ENCODE results near the gene RDH8.

Gene RDH8, protein sequence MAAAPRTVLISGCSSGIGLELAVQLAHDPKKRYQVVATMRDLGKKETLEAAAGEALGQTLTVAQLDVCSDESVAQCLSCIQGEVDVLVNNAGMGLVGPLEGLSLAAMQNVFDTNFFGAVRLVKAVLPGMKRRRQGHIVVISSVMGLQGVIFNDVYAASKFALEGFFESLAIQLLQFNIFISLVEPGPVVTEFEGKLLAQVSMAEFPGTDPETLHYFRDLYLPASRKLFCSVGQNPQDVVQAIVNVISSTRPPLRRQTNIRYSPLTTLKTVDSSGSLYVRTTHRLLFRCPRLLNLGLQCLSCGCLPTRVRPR

DNA sequence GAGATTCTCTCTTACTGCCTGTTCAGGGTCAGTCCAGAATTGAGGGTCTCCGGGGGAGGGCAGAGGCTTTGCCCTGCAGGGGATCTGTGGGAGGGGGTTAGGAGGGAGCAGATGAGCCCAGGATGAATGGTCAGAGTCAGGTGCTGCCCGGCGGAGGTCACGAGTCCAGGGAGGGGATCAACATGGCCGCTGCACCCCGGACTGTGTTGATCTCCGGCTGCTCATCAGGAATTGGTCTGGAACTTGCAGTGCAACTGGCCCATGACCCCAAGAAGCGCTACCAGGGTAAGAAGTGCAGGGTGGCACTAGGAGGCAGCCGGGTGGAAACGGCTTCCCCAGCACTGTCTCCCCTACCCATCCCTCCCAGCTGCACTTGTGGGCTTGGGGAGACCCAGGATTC lies at the start of gene RDH8:
Gene RDH8 (plus strand): TSS at position 168 of the 400 bp plus-strand sequence. CDS start 15 bp downstream, at position 183.
- no peak for DNase-seq

DNA sequence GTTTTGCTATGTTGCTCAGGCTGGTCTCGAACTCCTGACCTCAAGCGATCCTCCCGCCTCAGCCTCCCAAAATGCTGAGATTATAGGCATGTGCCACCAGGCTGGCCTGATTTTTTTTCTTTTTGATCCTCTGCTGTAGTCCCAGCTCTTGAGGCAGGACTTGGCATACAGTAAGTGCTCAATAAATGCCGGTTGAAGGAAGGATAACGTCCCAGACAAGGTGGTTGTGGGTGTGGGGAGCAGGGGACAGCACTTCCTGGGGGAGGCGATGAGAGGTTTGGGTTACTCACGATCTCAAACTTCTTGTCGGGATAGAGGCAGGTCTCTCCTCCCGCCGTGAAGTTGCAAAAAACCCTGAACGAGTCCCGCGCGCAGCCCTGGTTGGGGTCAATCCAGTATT lies 47.3 kb upstream of the RDH8 start:
- DNase-seq = no peak

DNA sequence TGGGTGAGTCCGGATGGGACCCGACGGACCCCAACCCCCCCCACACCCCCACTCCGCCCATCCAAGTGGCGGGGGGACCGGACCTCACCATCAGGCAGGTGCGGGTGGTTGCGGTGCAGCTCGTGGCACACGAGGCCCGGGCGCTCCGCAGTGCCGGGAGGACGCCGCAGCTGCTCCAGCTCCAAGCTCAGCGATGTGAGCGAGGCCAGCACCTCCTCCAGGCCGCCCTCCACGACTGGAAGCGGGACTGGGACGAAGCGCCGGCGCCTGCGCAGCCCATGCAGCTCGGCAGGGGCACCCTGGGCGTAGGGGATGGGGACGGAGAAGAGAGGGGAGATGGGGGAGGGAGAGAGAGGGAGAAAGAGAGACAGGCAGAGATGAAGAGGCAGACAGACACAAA lies 46.8 kb upstream of the RDH8 start:
- DNase-seq = no peak

DNA sequence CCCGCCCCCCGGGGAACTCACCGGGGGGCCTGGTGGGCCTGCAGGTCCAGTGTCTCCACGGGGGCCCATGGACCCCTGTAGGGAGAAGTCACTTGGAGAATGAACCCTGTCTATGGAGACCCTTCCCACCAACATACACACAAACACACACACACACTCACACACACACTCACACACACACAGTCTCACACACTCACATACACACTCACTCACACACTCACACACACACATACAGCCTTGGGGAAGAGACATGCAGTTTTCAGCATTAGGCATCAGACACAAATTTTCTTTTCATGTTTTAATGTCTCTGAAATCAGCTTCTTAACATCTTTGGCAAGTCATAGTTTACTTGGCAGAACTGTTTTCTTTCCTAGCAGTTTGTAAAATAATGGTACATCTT lies 46.0 kb upstream of the RDH8 start:
- DNase-seq = no peak

DNA sequence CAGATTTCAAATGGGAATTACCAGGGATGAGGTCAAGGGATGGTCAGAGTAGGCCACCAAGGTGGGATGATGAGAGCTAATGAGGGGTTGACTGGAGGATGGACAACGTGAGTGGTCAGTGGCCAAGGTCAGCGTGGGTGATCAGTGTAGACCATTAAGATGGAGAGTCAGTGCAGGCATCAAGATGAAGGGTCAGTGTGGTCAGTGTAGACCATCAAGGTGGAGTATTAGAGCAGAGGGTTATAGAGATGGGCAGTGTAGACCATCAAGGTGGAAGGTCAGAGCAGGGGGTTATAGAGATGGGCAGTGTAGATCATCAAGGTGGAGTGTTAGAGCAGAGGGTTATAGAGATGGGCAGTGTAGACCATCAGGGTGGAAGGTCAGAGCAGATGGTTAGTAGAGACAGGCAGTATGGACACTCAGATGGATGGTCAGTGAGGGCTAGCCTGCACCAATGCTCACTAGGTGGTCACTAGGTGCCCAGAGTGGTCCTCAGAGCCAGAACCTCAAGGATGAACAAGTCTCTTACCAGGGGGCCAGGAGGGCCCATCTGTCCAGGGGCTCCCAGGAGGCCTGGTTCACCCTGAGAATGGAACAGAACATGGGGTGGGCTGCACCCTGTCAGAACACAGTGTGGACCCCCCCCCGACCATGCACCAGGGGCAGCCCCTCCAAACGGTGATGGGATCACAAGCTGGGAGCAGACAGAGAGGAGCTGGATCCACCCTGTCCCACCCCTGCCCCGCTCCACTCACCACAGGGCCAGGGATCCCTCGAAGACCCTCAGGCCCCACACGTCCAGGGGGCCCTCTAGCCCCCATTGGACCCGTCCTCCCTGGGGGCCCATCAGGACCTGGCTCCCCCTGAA lies 44.2 kb upstream of the RDH8 start:
- DNase-seq = no peak

DNA sequence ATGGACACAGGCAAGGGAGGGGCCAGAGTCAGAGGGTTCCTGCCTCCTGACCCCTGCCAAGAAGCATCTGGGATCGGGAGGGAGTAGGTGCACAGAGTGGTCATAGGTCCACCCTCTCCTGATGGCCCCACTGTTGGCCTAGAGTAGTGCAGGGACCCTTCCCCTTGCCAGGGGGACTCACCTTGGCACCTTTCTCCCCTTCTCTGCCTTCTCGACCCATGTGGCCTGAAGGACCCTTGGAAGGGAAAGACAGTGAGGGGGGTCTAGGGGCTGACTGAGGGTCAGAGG lies 43.7 kb upstream of the RDH8 start:
- no peak for DNase-seq

DNA sequence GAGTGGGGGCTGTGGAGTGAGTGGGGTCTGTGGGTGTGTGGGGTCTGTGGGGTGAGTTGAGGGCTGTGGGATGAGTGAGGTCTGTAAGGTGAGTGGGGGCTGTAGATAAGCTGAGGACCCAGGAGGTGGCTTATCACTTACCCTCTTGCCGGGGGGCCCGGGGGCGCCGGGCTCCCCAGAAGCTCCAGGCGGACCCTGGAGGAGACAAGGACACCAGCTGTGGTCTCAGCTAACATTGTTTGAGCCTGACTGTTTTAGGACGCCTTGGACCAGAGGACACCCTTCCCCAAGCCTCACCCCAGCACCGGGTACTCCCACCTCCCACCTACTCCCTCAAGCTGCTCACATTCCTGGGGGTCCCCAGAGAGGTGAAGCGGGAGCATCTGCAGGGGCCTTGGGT lies 42.8 kb upstream of the RDH8 start:
- DNase-seq = no peak

DNA sequence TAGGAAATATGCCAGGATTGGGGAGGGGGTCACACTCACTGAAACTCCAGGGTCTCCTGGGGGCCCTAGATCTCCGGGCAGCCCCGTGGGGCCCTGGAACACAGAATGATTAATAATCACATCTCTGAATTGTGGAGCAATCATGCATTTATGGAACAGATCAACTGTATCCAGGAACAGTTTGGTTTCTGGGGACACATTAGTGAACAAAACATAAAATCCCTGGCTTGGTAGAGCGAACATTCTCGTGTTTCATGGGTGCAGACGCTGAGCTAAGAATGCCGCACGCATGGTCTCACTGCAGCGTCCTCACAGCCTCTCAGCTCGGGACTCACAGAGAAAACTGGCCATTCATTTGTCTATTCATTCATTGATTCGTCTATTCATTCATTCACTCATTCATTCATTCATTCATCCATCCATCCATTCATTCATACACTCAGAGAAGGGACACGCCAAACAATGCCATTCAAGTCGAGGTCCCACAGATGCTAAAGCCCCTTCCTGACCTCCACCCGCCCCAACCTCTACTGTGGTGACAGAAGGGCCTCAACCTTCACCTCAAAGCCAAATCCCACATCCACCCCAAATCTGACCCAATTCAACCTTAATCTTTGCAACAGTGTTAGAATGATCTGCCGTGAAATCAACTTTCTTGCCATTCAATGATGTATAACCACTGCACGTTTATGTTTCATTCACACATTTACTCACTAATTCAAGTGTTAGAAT lies 42.0 kb upstream of the RDH8 start:
- no peak for DNase-seq

DNA sequence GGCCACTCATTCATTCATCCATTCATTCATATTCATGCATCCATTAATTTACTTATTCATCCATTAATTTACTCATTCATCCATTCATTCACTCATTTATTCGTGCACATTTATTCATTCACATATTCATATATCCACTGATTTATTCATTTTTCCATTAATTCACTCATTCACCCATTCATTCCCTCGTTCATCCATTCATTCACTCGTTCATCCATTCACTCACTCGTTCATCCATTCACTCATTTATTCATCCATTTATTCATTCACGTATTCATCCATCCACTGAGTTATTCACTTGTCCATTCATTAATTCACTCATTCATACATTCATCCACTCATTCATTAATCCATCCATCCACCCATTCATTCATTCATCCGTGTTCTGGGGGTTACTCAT lies 41.2 kb upstream of the RDH8 start:
- no peak for DNase-seq

DNA sequence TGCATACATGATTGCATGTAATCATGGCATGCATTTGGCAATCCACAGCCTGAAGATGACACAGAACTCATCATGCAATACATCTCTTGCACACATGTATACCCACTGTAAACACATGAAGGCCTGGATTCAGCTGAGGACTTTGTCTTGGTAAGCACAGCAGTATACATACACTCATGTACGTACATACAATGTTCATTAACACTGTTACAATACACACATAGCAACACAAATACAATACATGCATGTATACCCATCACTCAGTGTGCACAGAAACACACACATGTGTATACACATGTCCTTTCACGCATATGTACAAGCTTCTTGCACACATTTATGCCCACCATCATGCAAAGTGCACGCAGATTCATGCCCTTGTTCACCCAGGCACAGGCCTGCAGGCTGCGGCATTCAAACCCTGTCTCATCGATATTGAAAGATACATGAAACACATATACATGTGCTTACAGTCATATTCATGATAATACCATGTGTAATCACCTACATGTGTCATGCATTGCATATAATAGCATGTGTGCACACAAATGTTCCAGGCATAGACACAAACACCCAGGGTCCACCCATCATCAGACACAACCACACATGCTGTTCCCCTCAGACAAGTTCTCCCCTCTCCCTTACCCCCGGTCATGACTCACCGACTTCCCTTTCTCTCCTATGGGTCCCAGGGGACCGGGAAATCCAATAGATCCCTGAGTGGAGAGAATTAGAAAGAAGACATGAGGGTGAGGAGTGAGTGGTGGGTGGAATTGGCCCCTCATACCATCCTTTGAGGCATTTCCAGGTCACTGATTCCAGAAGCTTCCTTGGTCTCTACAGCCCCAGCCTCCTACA lies 31.6 kb upstream of the RDH8 start:
- no peak for DNase-seq

DNA sequence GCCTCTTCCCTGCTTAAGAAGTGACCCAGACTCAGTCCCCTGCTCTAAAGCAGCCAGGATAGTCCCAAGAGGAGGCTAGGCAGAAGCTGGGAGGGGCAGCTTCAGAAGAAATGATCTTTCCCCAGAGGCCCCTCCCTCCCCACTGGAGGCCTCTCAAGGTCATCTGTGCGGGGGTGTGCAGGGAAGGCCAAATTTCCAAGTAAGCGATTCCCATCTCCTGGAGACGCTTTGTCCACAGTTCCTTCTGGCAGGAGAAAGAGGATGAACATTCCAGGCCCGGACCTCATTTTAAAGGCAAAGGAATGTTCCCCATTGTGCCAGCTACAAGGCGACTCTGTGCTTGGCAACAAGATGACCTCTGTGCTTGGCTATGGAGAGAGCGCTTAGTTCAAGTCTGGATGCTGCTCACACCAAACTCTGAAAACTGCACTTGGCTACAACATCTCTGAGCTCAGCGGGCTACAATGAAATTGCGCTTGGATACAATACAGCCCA lies 26.4 kb upstream of the RDH8 start:
- DNase-seq = no peak

DNA sequence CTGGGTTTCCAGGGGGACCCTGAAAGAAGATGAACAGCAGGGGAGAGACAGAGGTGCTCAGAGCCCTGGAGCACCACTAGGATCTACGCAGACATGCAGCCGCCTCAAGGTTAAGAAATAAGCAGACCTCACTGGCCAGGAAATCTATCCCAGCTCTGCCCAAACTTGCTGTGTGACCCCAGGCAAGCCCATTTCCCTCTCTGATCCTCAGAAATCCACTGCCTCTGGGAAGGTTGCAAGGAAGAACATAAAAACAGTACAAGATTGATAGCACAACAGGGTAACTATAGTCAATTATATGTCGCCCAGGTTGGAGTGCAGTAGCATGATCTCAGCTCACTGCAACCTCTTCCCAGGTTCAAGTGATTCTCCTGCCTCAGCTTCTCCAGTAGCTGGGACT lies 23.8 kb upstream of the RDH8 start:
- DNase-seq = no peak

DNA sequence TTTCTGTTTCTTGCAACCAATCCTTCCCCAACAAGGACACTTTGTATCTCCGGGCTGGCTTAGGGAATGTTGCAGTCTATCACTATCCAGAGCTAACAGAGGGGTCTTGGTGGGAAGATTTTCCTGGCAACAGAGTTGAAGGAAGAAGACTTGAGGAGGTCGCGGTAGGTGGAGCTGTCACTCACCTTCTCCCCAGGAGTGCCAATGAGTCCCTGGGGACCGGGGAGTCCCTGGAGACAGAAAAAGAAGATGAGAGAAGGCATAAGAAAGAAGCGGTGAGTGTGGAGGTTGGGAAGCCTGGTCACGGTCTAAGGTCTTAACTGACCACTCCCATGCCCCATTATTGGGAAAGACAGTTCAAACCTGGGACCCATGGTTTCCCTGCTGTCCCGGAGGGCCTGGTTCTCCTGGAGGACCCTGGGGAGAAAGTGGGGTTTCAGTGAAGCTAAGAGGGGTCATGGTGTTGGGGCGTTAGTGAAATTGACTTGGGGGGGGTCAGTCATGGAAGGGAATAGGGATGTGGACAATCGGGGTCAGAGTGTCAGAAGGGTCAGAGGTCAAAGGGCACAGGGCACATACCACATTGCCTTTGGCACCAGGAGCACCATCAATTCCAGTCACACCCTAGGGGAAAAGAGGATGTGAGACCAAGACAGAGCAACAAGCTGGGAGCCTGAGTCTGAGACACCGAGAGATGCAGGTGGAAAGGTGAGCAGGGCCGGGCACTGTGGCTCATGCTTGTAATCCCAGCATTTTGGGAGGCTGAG lies 21.7 kb upstream of the RDH8 start:
- no peak for DNase-seq

DNA sequence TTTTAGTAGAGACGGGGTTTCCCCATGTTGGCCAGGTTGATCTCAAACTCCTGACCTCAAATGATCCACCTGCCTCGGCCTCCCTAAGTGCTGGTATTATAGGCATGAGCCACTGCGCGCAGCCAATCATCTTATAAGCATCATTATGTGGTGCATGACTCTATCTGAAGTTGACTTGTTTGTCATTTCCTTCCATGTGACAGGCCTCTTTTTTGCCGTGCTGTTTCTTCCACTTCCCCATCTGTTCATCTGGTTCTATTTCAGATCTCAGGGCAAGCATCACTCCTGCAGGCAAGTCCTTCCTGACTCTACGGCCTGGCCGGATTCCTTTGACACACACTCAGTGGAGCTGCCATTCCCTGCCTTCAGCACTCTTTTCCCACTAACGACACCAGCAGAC lies 18.2 kb upstream of the RDH8 start:
- DNase-seq = no peak

DNA sequence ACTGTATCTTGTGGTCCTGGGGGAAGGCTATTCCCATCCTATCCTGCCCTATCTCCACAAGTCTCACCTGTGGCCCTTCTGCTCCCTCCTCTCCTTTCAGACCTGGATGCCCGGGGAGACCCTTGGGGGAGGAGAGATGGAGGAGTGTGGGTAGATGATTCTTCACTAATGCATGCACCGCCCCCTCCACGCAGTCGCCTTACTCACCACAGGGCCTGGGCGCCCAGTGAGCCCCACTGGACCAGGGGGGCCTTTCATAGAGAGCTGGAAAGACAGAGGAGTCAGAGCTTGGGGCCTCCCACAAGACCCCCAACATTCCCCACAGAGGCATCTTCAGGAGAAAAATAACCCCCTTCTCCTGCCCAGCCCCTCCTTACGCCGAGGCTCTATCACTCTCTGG lies 17.3 kb upstream of the RDH8 start:
- DNase-seq = no peak

DNA sequence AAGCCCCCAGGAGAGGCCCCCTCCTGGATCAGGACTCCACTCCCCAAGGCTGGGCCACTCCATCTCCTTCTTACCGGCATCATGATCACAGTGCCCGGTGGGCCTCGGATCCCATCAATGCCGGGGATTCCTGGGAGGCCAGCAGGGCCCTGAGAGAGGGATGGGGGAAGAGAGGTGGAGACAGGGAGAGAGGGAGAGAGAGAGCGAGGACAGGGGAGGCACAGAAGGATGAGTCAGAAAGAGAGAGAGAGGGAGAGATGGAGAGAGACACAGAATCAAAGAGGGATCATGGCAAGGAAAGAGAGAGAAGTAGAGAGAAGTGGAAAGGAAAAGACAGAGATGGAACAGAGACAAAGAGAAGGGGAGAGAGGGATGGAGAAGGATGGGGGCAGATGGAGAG lies 16.7 kb upstream of the RDH8 start:
- no peak for DNase-seq

DNA sequence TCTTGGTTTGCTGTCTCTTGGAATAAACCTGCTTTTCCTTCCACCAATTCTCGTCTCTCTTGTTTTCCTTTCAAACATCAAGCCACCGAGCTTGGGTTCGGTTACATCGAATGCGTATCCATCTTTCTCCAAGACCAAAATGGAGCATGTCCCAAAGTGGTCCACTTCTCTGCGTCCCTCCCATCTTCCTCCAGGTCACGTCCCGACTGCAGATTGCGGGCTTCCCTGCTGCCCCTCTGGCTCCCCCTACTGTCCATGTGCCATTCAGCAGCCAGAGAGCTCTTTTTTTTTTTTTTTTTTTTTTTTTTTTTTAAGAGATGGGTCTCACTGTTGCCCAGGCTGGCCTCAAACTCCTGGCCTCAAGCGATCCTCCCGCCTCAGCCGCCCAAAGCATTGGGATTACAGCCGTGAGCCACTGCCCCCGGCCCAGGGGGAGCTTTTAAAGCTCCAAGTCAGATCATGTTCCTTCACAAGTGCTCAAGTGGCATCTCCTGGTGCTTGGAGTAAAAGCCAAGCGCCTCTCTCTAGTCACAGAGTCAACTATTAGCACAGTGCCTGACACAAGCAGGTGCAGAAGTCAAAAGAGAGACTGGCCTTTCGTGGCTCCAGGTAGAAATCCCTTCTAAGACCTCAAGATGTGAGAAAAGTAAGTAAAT lies 13.0 kb upstream of the RDH8 start:
- DNase-seq = peak; percentile 65

DNA sequence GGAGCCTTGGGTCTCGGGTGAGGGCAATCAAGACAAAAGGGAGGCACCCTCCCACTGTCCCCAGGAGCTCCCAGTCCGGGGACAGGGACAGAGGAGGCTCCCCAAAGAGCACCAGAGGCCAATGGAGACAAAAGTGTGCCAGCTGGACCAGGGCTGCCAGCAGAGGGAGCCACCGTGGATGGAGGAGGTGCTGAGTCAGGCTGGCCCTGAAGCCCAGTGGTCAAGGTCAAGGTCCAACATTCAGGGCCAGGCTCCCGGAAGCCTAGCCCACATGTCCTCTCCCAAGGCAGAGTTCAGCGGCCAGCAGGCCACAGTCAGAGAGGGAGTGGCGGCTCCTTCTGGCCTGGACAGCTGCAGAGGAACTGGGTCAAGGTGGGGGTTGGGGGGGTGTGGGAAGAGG lies 11.4 kb upstream of the RDH8 start:
- no peak for DNase-seq

DNA sequence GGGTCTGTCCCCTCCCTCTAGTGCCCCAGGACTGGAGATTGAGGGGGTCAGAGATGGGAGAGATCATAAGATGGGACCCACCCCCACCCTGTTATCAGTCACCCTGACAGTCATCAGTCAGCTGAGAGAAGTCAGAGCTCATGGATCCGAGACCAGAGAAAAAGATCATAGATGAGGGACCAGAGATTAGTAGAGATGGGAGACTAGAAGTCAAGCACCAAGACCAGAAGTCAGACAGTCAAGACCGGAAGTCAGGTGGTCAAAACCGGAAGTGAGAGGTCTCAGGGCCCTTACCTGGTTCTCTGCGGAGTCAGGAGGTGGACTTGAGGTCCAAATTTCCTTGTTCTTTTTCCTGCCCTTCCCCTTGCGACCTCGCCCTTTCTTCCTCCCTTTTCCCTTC lies 10.0 kb upstream of the RDH8 start:
- DNase-seq = no peak

DNA sequence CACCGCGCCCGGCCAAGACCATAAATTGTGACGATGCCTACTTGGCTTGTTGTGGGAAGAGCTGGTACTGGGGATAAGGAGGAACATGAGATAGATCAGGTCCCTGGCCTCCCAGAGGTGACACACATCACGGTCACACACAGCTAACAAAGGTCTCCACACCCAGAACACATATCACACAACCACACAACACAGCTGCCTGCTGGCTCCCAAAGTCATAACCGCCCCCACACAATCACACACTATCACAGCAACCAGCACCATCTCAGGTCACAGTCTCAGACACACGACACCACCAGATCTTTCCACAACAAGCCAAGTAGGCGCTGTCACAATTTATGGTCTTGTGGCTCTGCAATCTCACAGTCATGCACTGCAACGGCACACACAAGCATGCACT lies 8.7 kb upstream of the RDH8 start:
- DNase-seq = no peak

DNA sequence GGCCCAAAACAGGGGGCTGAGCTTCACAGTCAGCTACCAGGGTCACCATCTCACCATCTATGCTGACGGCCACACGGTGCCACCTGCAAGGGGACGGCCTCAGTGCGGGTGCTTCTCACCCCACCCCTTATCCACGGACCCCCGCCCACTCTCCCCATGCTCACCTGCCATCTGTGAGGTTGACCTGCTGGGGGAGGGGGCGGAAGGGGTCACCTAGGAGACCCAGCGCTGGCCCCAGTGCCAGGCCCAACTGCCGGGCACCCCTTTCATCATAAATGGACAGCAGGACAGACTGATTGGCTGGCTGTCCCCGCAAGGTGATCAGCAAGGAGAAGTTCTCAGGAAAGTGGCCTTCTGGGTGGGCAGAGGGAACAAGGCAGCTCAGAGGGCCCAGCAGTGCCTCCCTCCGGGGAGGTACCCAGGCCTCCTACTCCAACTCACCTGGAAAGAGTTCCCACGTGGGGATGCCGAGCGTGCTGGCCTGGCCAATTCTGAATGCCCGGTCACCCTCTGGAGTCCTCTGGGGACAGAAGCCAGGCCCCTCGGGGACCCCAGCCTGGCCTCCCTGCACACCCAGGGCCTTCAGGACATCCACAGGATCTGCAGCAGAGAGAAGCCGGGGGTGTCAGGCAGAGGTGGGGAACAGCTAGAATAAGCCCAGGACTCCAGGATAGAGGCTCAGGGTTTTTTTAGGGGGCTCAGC lies 7.5 kb upstream of the RDH8 start:
- no peak for DNase-seq

Data from 8988T (cell line).